ENCODE data around the gene GRAP2.
"Not testable (repeated sequence)": the region's sequence is repeated elsewhere in the genome, so short reads cannot be mapped to it uniquely, and the experiment has no call there.

Gene GRAP2

DNA sequence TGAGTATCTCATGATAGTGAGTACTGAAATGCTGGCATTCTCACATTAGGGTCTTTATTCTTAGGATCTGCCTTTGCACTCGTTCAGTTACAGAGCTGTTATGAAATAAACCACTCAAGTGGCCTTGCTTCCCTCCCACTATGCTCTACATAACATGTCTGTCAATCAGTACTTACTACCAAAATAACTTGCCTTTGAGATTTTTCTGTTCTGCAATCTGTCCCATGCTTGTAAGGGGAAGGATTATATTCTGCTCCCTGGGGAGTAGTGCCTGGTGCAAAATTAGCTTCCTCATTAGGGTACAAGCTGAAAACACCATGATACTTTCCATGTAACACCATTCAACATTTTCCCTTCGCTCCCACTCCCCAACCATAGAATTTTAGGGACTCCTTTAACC is 1.9 kb upstream of the GRAP2 start:
- DNase-seq, result no peak

DNA sequence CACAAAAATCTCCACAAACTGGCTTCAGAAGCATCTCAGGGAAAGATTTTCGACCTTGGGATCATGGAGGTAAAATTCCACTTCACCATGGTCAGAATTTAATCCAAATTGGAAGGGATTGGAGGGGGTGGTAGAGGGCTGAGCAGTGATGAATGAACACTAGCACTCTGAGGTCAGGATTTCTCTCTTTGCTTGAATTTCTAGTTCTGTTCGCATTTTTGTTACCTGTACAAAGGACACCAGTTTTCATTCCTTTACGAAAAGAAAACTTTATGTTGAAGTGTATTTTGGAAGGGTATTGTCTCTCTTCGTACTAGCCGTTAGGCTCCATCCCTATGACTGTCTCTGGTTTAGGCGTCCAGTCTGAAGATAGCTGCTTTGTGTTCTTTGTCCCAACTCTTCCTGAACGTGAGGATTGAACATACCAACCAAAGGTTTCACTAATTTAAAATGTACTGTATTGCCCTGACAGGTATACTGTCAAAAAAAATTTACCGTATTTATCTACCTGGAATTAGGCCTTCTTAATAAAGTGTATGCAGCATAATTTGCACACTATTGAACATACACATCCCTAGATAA is 772 bp downstream of the GRAP2 start:
- no peak for DNase-seq

DNA sequence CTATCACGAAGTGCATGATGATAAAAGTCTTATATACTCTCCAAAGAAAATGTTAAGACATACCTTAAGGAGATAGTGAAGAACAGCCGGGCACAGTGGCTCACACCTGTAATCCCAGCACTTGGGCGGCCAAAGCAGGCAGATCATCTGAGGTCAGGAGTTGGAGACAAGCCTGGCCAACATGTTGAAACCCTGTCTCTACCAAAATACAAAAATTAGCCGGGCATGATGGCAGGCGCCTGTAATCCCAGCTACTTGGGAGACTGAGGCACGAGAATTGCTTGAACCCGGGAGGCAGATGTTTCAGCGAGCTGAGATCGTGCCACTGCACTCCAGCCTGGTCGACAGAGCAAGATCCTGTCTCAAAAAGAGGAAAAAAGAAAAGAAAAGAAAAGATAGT is 3.1 kb downstream of the GRAP2 start:
- not testable (repeated sequence) for DNase-seq

DNA sequence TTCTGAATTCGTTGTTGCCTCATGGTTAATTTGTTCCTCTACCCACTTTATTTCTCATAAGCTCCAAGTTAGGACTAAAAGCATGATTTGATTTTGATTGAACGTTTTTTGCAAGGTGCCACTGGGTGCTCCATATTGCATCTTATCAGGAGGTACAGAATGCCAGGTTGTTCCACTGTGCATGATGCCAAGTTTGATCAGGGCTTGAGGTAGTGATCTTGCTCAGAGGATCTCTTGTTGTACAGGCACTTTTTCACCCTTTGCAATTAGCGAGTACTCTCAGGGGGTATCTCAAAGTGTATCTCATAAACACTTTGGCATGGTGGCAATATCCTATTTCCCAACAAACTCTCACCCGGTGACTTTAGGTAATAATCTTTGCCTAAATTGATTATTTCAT is 4.0 kb downstream of the GRAP2 start:
- no peak for DNase-seq

DNA sequence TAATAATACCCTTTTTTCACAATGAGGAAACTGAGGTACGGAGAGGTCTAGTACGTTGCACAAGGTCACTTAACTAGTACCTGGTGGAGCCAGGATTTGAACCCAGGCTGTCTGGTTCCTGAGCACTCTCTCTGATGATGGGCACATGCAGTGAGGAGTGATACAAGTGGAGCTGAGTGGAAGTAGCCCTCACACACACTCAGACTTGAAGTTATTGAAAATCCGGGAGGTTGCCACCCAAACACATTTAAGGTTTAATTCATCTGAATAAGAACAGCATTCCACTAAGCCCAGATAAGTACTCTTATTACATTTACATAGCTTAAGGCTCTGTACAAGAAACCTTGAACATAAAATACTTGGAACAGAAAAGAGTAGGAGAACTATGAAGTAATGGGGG is 4.8 kb downstream of the GRAP2 start:
- no peak for DNase-seq

DNA sequence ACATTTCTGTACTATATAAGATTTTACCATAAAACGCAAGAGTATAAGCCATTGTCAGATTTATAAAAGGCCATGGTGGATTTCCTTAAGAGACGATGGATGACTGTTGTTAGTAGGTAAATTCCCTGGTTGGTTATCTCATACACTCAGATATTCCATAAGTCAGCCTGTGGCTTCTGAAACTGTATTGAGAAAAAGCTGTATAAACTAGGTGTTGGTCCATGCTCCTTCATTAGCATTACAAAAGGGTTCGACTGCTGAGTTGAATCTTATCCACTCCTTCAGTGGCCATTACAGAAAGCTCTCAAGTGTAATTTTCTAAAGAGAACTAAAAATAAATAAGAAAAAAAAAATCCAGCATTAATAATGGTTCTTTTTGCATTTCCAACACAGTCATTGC is 5.3 kb downstream of the GRAP2 start:
- DNase-seq, result no peak

- no peak for DNase-seq
Measured at GRCh38 chr22:39907047-39907446, 6.2 kb downstream of the GRAP2 start.

- no peak for DNase-seq
Measured at GRCh38 chr22:39907605-39908097, 6.8 kb downstream of the GRAP2 start.

DNA sequence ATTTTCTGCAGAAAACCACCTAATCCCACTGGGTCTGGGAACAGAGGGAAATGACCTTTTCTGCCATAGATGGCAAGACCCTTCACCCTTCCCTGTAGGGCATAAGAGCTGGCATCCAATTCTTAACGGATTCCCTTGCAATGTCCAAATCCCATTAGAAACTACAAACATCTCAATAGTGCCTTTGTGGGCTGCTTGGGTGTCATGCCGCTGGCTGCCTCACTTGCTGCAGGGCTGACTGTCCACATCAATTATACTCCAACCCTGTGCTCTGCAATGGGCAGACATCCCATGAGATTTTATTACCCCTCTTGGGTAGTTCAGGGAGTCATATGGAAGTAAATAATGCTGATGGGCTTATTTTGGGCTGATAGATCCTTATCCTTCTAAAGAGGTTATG is 7.3 kb downstream of the GRAP2 start:
- DNase-seq, result no peak

- DNase-seq, result no peak
Measured at GRCh38 chr22:39908737-39909136, 7.9 kb downstream of the GRAP2 start.

- no peak for DNase-seq
Measured at GRCh38 chr22:39910876-39911613, 10.2 kb downstream of the GRAP2 start.

GRCh38 chr22:39913321-39913720 is 12.4 kb downstream of the GRAP2 start:
- no peak for DNase-seq

GRCh38 chr22:39913886-39914285 is 13.0 kb downstream of the GRAP2 start:
- DNase-seq, result no peak

GRCh38 chr22:39914584-39914983 is 13.7 kb downstream of the GRAP2 start:
- no peak for DNase-seq

- no peak for DNase-seq
Measured at GRCh38 chr22:39915295-39915726, 14.4 kb downstream of the GRAP2 start.

DNA sequence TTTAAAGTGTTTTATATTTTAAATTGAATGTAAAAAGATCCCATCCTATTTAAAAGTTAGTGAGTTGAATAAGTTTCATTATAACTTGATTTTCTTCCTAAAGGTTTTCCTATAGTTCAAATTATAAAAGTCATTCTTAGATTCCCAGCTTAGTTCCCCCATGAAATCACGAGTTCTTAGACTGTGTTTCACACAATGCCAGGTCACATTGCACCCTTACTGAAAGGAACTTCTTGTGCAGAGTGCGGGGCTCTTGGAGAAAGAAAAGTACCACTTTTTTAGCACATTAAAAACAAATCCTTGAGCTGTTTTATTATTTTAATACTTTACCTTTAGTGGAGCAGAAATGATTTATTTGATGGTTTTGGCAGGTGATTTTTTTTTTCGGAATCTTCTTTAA is 15.6 kb downstream of the GRAP2 start:
- no peak for DNase-seq

DNA sequence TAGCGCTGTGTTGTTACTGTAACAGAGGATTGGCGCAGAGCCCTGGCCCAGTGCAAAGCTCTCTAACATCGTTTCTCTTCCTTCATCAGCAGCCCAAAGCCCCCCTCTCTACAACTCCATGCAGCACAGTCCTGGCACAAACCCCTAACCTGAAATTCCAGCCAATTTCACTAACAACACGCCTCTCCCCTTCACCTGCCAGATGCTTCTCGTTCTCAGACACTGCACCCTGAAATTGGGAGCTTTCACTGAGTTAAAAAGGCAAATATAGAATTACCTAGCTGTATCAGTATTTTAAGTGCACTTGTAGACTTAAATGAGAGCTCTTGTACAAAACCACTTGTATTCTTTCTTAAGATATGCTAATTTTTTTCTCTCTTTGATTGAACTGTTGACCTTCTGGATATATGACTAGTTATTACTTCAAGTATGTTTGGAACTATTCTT is 16.3 kb downstream of the GRAP2 start:
- no peak for DNase-seq

GRCh38 chr22:39917776-39918495 is 17.1 kb downstream of the GRAP2 start:
- no peak for DNase-seq

DNA sequence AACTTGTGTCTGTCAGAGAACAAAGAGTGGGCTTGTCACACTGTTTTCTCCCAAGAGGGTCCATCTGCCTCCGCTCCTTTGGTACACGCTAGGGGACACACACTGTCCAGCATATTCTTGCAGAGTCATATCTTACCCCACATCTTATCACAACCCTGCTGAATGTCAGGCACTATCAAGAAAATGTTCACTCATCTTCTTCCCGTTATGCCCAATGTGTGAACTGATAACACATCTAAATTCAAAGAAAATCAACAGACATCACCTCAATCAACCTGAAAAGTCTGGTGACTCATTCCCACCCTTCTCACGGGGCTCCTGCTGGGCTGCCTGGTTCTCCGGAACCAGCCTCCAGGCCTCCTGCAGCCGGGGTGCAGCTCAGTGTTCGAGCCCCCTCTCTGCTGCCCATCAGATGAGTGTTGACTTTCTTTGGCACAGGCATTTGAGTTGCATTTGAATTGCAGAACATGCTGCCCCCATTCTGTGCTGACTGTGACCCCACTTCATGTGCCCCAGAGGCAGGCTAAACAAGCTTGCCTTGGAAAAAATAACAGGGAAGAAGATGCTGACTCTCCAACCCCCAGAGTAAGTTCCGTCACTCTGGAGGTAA is 19.4 kb downstream of the GRAP2 start:
- DNase-seq, result no peak

DNA sequence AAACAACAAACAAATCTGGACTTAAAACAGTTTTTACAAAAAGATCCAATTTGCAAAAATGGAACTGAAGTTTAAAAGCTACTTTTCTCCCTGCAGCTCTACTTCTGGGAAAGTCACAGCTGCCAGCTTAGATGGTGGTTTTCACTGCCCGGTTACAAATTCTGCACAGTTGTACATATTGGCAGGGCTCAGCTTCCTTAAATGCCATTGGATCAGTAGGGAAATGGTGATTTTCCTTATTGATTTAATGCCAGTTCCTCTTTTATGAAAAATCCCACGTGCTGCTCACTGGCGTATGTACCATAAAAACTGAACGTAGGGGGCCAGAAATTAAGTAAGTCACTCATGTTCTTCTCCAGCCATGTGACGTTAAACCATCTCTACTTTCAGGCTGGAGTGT is 22.8 kb downstream of the GRAP2 start:
- no peak for DNase-seq

- DNase-seq, result no peak
Measured at GRCh38 chr22:39924286-39924685, 23.4 kb downstream of the GRAP2 start.

- DNase-seq, result no peak
Measured at GRCh38 chr22:39925273-39925672, 24.4 kb downstream of the GRAP2 start.

DNA sequence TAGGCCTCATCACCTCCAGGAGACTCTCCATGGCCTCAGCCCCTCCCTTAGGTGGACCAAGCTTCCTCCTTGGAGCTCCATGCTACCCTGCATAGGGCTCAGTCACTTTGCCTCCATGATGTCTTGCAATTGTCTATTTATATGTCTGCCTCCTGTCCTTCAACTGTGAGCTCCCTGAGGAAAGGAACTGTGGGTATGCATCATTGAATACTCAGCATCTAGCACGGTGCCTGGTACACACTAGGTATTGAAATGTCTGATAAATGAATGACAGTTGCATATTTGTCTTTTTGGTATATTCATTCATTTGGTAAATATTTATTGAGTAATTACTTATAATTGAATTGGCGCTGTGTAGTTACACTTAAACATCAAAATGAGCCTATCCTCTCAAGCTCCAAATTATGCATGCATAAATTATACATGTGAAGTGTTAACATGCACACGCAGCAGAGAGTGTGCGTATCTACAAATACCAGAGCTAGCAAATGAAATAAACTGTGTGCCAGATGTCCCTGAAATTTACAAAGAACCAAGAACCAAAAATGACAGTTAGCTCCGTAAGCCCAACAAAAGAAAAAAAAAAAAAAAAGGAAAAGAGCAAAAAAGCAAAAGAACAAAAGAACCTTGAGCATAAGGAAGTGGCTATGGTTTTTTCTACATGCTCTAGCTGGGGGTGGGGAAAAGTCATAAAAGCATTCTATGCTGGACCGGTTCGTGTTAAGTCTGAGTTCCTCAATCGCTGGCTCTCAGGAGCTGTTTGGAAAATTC is 25.2 kb downstream of the GRAP2 start:
- DNase-seq, result no peak

Data from 8988T (cell line).